GM12891 (cell line): Measurements from ENCODE around the gene INSRR.

ENCODE experiments used
- POLR2A ChIP-seq: IDR thresholded peaks from 2 replicates; pipeline ENCODE4 v1.6.1; 2011; ENCODE audit warnings: low read depth, low read length, control low read depth
- SPI1 ChIP-seq: IDR thresholded peaks from 2 replicates; pipeline ENCODE4 v1.6.1; 2011; ENCODE audit warnings: low read depth, low read length, control low read depth
- TAF1 ChIP-seq: IDR thresholded peaks from 2 replicates; pipeline ENCODE4 v1.6.1; 2011; ENCODE audit warnings: low read depth, low read length, control low read depth

GRCh38 chr1:156844638-156845037 lies 14.3 kb downstream of the INSRR start:
- no peak for TF ChIP-seq SPI1
- TF ChIP-seq TAF1: no peak
- TF ChIP-seq POLR2A: no peak
